GM21367 (cell line): ENCODE results near the gene EID1.
"Not testable (repeated sequence)": the region's sequence is repeated elsewhere in the genome, so short reads cannot be mapped to it uniquely, and the experiment has no call there.

Experiments used
- ATAC-seq: cut with Tn5 transposase; IDR thresholded peaks from one replicate; pipeline ENCODE4 v1.9.1; 2021; ENCODE audit not compliant: unreplicated experiment

The EID1 gene

GRCh38 chr15:48909313-48909712 is 31.4 kb downstream of the EID1 start:
- ATAC-seq, result not testable (repeated sequence)

DNA sequence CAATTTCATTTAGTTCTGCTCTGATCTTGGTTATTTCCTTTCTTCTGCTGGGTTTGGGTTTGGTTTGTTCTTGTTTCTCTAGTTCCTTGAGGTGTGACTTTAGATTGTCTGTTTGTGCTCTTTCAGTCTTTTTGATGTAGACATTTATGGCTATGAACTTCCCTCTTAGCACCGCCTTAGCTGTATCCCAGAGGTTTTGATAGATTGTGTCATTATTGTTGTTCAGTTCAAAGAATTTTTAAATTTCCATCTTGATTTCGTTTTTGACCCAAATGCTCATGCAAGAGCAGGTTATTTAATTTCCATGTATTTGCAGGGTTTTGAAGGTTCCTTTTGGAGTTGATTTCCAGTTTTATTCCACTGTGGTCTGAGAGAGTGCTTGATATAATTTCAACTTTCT is 32.6 kb downstream of the EID1 start:
- not testable (repeated sequence) for ATAC-seq

DNA sequence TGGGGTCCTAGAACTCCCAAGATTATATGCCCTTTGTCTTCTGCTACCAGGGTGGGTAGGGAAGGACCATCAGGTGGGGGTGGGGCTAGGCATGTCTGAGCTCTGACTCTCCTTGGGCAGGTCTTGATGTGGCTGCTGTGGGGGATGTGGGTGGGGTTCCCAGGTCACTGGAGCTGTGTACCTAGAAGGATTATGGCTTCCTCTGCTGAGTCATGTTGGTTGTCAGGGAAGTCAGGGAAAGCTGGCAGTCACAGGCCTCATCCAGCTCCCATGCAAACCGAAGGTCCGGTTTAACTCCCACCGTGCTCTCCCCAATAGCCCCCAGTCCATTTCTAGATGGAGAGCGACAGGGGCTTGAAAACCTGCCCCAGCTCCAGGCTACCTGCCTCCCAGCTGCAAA is 35.2 kb downstream of the EID1 start:
- ATAC-seq, result no peak

- ATAC-seq, result no peak
Measured at GRCh38 chr15:48914717-48915116, 36.8 kb downstream of the EID1 start.

DNA sequence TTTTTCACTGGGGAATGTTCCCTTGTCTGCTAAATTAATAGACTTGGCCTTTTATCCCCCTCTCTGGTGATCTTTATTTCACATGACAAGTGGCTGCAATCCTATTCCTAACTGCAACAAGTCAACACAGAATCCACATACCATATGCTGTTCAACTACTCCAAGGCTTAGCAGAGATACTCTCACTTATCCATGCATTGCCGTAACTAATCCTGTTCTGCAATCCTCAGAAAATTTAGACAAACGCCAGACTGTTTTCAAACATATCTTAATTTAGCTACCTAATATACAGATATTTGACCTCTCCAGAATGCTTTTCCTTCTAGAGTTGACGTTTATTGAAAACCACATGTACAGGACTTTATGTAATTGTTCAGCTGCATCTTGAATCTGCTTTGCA is 37.9 kb downstream of the EID1 start:
- no peak for ATAC-seq

GRCh38 chr15:48916721-48917120 is 38.8 kb downstream of the EID1 start:
- no peak for ATAC-seq

DNA sequence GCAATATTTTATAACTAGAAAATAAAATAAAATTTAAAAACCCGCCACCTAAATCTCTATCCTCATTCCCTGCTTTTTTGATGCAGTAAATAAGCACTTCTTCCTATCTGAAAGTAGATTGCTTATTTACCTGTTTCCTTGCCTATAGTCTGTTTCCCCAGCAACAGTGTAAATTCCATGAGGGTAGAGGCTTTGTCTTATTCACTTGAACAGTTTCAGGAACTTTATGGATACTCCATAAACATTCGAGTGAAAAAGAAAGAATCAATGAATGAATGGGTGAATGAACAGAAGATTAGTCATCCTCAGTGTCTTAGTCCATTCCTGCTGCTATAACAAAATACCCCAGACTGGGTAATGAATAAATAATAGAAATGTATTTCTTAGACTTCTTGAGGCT is 44.1 kb downstream of the EID1 start:
- ATAC-seq, result no peak

DNA sequence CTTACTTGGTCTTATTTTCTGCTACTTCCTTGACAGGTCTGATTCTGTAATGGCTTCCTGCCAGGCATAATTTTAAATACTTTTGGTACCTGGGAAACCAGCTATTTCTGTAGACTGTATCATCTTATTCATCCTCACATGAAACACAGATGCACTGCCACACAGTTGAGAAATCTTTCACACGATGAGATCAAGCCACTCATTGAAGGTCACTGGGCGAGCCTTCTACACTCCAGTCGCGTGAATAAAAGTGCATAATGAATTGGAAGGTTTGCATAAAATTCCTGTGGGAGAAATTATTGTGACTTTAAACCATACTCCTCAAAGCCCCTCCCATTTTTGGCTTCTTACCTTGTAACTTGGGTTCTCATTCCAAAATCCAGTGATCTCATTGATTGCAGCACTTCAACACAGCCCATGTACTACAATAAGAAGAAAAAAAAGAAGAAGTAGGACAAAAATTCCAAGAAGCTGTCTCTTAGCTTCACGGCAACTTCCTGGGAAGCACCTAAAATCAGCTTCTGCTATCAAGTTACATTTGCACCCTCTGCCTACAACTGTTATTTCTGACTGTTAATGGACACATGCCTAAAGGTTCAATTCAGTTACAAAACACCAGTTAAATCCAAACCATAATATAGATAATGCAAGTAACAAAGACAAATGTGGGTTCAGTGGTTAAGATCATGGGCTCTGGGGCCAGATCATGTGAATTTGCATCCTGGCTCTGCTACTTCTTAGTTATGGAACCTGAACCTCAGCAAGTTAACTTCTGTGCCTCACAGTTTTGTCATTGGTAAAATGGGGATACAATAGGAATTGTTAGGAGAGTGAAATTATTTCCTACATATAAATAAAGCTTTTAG is 46.8 kb downstream of the EID1 start:
- no peak for ATAC-seq

DNA sequence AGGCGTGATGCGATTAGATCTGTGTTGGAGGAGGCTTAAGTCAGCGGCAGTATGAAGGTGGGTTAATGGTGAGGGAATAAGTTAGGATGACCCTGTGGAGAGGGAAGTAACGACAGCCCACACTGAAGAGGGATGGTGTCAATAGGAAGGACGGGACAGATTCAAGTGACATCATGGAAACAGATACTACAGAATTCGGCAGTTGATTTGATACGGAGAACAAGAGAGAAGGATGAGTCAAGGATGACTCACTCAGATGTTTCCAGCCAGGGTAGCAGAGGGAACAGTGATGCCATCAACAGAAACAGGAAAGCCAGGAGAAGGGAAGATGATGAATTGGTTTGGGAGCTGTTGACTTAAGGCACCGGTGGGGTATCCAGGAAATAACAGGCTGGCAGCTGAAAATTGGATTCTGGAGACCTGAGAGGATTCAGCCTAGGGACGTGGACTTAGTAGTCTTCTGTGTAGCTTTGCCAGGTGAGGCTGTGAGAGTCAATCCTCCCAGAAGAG is 47.8 kb downstream of the EID1 start:
- no peak for ATAC-seq

DNA sequence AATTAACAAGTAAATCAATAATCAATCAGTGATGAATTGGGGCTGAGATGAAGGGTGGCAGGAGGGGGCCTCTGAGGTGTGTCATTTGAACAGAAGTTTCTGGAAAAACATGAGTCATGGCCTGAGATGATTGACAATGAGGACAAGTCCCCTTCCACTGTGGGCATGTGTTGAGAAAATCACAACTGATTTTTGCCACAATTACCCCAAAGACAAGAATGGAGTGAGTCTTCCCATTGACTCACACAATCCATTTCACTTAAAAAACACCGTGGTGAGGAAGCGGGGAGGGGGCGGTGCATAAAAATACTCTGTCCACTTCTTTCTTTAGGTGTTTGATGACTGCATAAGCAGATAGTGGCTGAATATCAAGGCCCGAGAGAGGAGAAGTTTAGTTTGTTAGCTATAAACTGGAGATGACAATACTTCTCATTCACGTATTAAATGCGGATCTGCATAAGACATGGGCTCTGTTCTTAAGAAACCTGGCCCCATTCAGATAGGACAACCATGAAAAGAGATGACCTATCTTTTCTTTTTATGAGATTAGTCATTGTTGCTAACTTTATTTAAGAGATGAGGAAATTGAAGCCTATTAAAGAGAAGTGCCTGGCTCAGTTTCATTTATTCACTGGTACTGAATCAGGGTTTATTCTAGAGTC is 51.1 kb downstream of the EID1 start:
- ATAC-seq, result no peak

GRCh38 chr15:48929661-48930060 is 51.7 kb downstream of the EID1 start:
- ATAC-seq, result no peak
